ENCODE data around the gene EGFR.

The EGFR gene

GRCh38 chr7:55131142-55131929 is 112.5 kb downstream of the EGFR start:
- DNase-seq: peak; percentile 21

GRCh38 chr7:55132550-55132889 is 113.7 kb downstream of the EGFR start:
- no peak for DNase-seq

- no peak for DNase-seq
Observed at GRCh38 chr7:55132890-55133551, 114.2 kb downstream of the EGFR start.

GRCh38 chr7:55133630-55134358 is 115.0 kb downstream of the EGFR start:
- DNase-seq: no peak

GRCh38 chr7:55134359-55134725 is 115.5 kb downstream of the EGFR start:
- no peak for DNase-seq

GRCh38 chr7:55134786-55135185 is 116.0 kb downstream of the EGFR start:
- DNase-seq: no peak

GRCh38 chr7:55135462-55135861 is 116.6 kb downstream of the EGFR start:
- no peak for DNase-seq

- DNase-seq: no peak
Observed at GRCh38 chr7:55138663-55139062, 119.8 kb downstream of the EGFR start.

GRCh38 chr7:55140221-55140940 is 121.6 kb downstream of the EGFR start:
- DNase-seq: peak; percentile 36

GRCh38 chr7:55140941-55141278 is 122.1 kb downstream of the EGFR start:
- no peak for DNase-seq

- no peak for DNase-seq
Observed at GRCh38 chr7:55142919-55143600, 124.2 kb downstream of the EGFR start.

GRCh38 chr7:55144333-55145317 is 125.8 kb downstream of the EGFR start:
- no peak for DNase-seq

GRCh38 chr7:55145606-55146005 is 126.8 kb downstream of the EGFR start:
- no peak for DNase-seq

GRCh38 chr7:55147101-55147500 is 128.3 kb downstream of the EGFR start:
- no peak for DNase-seq

GRCh38 chr7:55147736-55148135 is 128.9 kb downstream of the EGFR start:
- DNase-seq: no peak

GRCh38 chr7:55148571-55148970 is 129.8 kb downstream of the EGFR start:
- peak; percentile 53 for DNase-seq

GRCh38 chr7:55149001-55149400 is 130.2 kb downstream of the EGFR start:
- DNase-seq: no peak

GRCh38 chr7:55150166-55150565 is 131.3 kb downstream of the EGFR start:
- DNase-seq: no peak

GRCh38 chr7:55150709-55151451 is 132.1 kb downstream of the EGFR start:
- no peak for DNase-seq

- DNase-seq: no peak
Observed at GRCh38 chr7:55152516-55152915, 133.7 kb downstream of the EGFR start.

GRCh38 chr7:55154096-55154495 is 135.3 kb downstream of the EGFR start:
- no peak for DNase-seq
